Retinal pigment epithelial cell (primary cell): ENCODE measurements around the gene ADAM12.
A peak's percentile ranks its signal among the peaks of the same experiment; 100 is the strongest.
"Not testable (repeated sequence)": the region's sequence is repeated elsewhere in the genome, so short reads cannot be mapped to it uniquely, and the experiment has no call there.

ENCODE experiments used
- DNase-seq: peaks from one replicate; pipeline ENCODE4 v3.0.0-alpha.2; 2010; ENCODE audit warnings: low read depth
- H3K4me3 ChIP-seq: 2 replicates; pipeline ENCODE4 v1.5.1; 2011; ENCODE audit warnings: mild to moderate bottlenecking, low read length, control low read depth, moderate library complexity
- TF ChIP-seq, protein P1 (sequence below): conservative IDR thresholded peaks from 2 replicates; pipeline ENCODE4 v1.5.1; 2011; ENCODE audit warnings: low read depth, low read length, control low read depth, inconsistent platforms

ADAM12 gene

GRCh38 chr10:126384269-126384873 is 3.9 kb downstream of the ADAM12 start:
- TF ChIP-seq, protein P1, sequence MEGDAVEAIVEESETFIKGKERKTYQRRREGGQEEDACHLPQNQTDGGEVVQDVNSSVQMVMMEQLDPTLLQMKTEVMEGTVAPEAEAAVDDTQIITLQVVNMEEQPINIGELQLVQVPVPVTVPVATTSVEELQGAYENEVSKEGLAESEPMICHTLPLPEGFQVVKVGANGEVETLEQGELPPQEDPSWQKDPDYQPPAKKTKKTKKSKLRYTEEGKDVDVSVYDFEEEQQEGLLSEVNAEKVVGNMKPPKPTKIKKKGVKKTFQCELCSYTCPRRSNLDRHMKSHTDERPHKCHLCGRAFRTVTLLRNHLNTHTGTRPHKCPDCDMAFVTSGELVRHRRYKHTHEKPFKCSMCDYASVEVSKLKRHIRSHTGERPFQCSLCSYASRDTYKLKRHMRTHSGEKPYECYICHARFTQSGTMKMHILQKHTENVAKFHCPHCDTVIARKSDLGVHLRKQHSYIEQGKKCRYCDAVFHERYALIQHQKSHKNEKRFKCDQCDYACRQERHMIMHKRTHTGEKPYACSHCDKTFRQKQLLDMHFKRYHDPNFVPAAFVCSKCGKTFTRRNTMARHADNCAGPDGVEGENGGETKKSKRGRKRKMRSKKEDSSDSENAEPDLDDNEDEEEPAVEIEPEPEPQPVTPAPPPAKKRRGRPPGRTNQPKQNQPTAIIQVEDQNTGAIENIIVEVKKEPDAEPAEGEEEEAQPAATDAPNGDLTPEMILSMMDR = no peak
- DNase-seq = no peak
- H3K4me3 ChIP-seq = no peak overlapping the region

GRCh38 chr10:126380352-126381076 is 7.8 kb downstream of the ADAM12 start:
- TF ChIP-seq, protein P1 = no peak
- H3K4me3 ChIP-seq = no peak overlapping the region
- DNase-seq = no peak

DNA sequence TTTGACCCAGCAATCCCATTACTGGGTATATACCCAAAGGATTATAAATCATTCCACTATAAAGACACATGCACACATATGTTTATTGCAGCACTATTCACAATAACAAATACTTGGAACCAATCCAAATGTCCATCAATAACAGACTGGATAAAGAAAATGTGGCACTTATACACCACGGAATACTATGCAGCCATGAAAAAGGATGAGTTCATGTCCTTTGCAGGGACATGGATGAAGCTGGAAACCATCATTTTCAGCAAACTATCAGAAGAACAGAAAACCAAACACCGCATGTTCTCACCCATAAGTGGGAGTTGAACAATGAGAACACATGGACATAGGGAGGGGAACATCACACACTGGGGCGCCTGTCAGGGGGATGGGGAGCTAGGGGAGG is 9.1 kb downstream of the ADAM12 start:
- not testable (repeated sequence) for H3K4me3 ChIP-seq, DNase-seq

GRCh38 chr10:126376956-126377355 is 11.3 kb downstream of the ADAM12 start:
- no peak overlapping the region for H3K4me3 ChIP-seq
- TF ChIP-seq, protein P1 = no peak
- peak; percentile 65 for DNase-seq

- TF ChIP-seq, protein P1 = no peak
- peak; percentile 64 for DNase-seq
- H3K4me3 ChIP-seq = no peak overlapping the region
Measured at GRCh38 chr10:126375926-126376554, 12.2 kb downstream of the ADAM12 start.

- DNase-seq = no peak
- H3K4me3 ChIP-seq = no peak overlapping the region
- TF ChIP-seq, protein P1 = no peak
Measured at GRCh38 chr10:126375299-126375698, 13.0 kb downstream of the ADAM12 start.

DNA sequence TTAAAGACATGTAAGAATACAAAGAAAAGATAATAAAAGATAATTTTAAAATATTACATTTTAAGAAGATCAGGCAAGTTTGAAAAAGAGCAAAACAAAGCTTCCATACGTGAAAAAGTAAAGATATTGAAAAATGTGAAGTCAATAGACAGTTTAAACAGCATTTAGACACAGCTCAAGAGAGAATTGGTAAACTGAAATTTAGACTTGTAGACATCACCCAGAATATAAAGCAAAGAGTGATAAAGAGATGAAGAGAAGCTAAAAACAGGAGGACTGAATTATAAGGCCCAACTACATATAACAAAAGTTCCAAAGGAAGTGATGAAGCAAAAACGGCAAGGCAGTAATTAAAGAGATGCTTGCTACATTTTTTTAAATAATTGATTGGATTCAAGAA is 13.8 kb downstream of the ADAM12 start:
- DNase-seq = no peak
- H3K4me3 ChIP-seq = no peak overlapping the region
- TF ChIP-seq, protein P1 = no peak
